Keratinocyte (primary cell): ENCODE results near the gene FLII. TPM values are rescaled to one million over a fixed set of nuclear protein-coding genes. Genes with fewer than 3 reads are reported as not detected.

Experiments used
- DNase-seq: peaks from one replicate; pipeline ENCODE4 v3.0.0-alpha.2; 2011; ENCODE audit warnings: low read depth, missing footprints, low spot score
- FAIRE-seq: peaks from 2 replicates; lab custom pipeline; 2011; peaks lifted over from hg19 to GRCh38; lab: Jason Lieb, UNC
- H2AFZ ChIP-seq: 2 replicates; pipeline ENCODE4 v1.6.0; 2012; ENCODE audit warnings: low read length, control low read depth, inconsistent platforms; ENCODE audit not compliant: control insufficient read depth
- H3K27ac ChIP-seq: 2 replicates; pipeline ENCODE4 v1.5.1; 2011; ENCODE audit warnings: low read length; ENCODE audit not compliant: control insufficient read depth, insufficient read depth
- H3K27me3 ChIP-seq: 3 replicates; pipeline ENCODE4 v1.6.0; 2011; ENCODE audit warnings: low read length; ENCODE audit not compliant: control insufficient read depth, insufficient read depth; ENCODE audit errors: extremely low read depth
- H3K36me3 ChIP-seq, 2 experiments: 2 replicates in 1 of 2; 3 replicates in 1 of 2; pipeline ENCODE4 v1.5.1; 2011; ENCODE audit warnings: low read length in 2 of 2, mild to moderate bottlenecking in 1 of 2; ENCODE audit not compliant: control insufficient read depth in 2 of 2, insufficient read depth in 2 of 2; ENCODE audit errors: extremely low read depth in 1 of 2
- H3K4me1 ChIP-seq: 3 replicates; pipeline ENCODE4 v1.5.1; 2011; ENCODE audit warnings: low read length; ENCODE audit not compliant: control insufficient read depth, insufficient read depth; ENCODE audit errors: extremely low read depth
- H3K4me2 ChIP-seq: 3 replicates; pipeline ENCODE4 v1.6.0; 2011; ENCODE audit warnings: low read depth, low read length; ENCODE audit not compliant: control insufficient read depth, insufficient read depth; ENCODE audit errors: extremely low read depth
- H3K4me3 ChIP-seq, 3 experiments: fragments of 200-600 bp in 1 of 3; sonication (generic) in 1 of 3; 2 replicates in 2 of 3; 3 replicates in 1 of 3; pipeline ENCODE4 v1.5.1; 2011 to 2016; ENCODE audit warnings: low read length in 3 of 3, mild to moderate bottlenecking in 3 of 3, control low read depth in 2 of 3, inconsistent platforms in 1 of 3, low read depth in 1 of 3, mixed read lengths in 1 of 3, mixed run types in 1 of 3, moderate library complexity in 1 of 3; ENCODE audit not compliant: control insufficient read depth in 2 of 3, insufficient read depth in 2 of 3; ENCODE audit errors: extremely low read depth in 1 of 3
- H3K79me2 ChIP-seq: 2 replicates; pipeline ENCODE4 v1.6.0; 2012; ENCODE audit warnings: low read length; ENCODE audit not compliant: control insufficient read depth, insufficient read depth
- H3K9ac ChIP-seq: 3 replicates; pipeline ENCODE4 v1.6.0; 2011; ENCODE audit warnings: low read length; ENCODE audit not compliant: control insufficient read depth, insufficient read depth; ENCODE audit errors: extremely low read depth
- H3K9me1 ChIP-seq: 3 replicates; pipeline ENCODE4 v1.6.0; 2011; ENCODE audit warnings: low read length; ENCODE audit not compliant: control insufficient read depth, insufficient read depth; ENCODE audit errors: extremely low read depth
- H3K9me3 ChIP-seq: 2 replicates; pipeline ENCODE4 v1.5.1; 2012; ENCODE audit warnings: low read depth, low read length; ENCODE audit not compliant: control insufficient read depth
- H4K20me1 ChIP-seq: 3 replicates; pipeline ENCODE4 v1.6.0; 2011; ENCODE audit warnings: low read length; ENCODE audit not compliant: control insufficient read depth, insufficient read depth; ENCODE audit errors: extremely low read depth
- EZH2 ChIP-seq: IDR thresholded peaks from one replicate; pipeline ENCODE4 v1.6.1; 2012; ENCODE audit warnings: inconsistent platforms, mild to moderate bottlenecking, low read length, moderate library complexity
- dilution Hi-C: fragments of 300-500 bp; cut with MboI; formaldehyde crosslinking; loops from one replicate; pipeline ENCODE4 v1.7.0; 2020; ENCODE audit warnings: low sequenced_read_pairs; ENCODE audit not compliant: extremely low pct_ligation_motif_present
- polyA plus RNA-seq, 5 experiments: library from polyadenylated mRNA; depleted of rRNA in 3 of 5; stranded (reverse) in 3 of 5; stranded (forward) in 1 of 5; unstranded in 1 of 5; fragments of >200 nt; gene quantifications; 1 replicate in 1 of 5; 2 replicates in 3 of 5; 3 replicates in 1 of 5; pipeline versions ENCODE4 v1.2.1 to v1.2.3, GENCODE V29; 2011 to 2012; ENCODE audit warnings: missing spikeins in 2 of 5, low read depth in 1 of 5, low replicate concordance in 1 of 5
- TF ChIP-seq, protein P1 (sequence below), 3 experiments: IDR thresholded peaks in 1 of 3; conservative IDR thresholded peaks in 1 of 3; optimal IDR thresholded peaks in 1 of 3; 2 replicates in 2 of 3; 3 replicates in 1 of 3; pipeline versions ENCODE3 to v1.5.1; 2011; ENCODE audit warnings: low read length in 3 of 3, mild to moderate bottlenecking in 3 of 3, moderate library complexity in 2 of 3, control low read depth in 1 of 3, inconsistent platforms in 1 of 3; ENCODE audit not compliant: insufficient read depth in 2 of 3; ENCODE audit errors: extremely low read depth in 1 of 3

The FLII gene
- polyA plus RNA-seq, 1 donor (not counting 4 experiments of a cell fraction or from before 2014, with no cell fraction given), result 376 TPM

DNA sequence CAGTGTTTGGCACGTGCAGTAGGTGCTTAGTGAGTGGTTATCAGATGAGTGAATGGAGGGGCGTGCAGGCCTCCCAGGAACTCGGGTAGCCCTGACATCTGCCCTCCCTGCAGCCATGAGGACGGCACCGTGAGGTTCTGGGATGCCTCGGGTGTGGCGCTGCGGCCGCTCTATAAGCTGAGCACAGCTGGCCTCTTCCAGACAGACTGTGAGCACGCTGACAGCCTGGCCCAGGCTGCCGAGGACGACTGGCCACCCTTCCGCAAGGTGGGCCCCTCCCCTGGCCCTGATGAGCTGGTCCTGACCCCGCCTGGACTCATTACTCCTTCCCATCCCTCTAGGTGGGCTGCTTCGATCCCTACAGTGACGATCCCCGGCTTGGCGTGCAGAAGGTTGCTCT lies 22.0 kb downstream of the FLII start:
- Histone ChIP-seq H3K36me3 (peaks cover 25 to 31% of the 10 kb centered on the region in 2 experiments), H3K9ac (no peak overlapping the region), H3K27me3 (no peaks in the 10 kb centered on the region), H3K9me1 (no peaks in the 10 kb centered on the region), H3K4me3 (no peak overlapping the region), H3K27ac (peak overlapping the region; percentile 78), H3K4me2 (no peak overlapping the region), H2AFZ (no peak overlapping the region), H3K79me2 (no peaks in the 10 kb centered on the region), H4K20me1 (no peaks in the 10 kb centered on the region), H3K4me1 (peaks cover 17% of the 10 kb centered on the region), H3K9me3 (no peaks in the 10 kb centered on the region)
- DNase-seq, result no peak
- dilution Hi-C loops, result no loop called here
- no peak for FAIRE-seq
- TF ChIP-seq, protein P1, sequence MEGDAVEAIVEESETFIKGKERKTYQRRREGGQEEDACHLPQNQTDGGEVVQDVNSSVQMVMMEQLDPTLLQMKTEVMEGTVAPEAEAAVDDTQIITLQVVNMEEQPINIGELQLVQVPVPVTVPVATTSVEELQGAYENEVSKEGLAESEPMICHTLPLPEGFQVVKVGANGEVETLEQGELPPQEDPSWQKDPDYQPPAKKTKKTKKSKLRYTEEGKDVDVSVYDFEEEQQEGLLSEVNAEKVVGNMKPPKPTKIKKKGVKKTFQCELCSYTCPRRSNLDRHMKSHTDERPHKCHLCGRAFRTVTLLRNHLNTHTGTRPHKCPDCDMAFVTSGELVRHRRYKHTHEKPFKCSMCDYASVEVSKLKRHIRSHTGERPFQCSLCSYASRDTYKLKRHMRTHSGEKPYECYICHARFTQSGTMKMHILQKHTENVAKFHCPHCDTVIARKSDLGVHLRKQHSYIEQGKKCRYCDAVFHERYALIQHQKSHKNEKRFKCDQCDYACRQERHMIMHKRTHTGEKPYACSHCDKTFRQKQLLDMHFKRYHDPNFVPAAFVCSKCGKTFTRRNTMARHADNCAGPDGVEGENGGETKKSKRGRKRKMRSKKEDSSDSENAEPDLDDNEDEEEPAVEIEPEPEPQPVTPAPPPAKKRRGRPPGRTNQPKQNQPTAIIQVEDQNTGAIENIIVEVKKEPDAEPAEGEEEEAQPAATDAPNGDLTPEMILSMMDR (optimal IDR thresholded peaks at IDR 0.05 in 1 of 3, IDR thresholded peaks at IDR 0.05 in 1 of 3, conservative IDR thresholded peaks at IDR 0.05 in 1 of 3; ENCODE audit: extremely low read depth in 1 of 3, insufficient read depth in 2 of 3, low read length in 3 of 3), result no peak

DNA sequence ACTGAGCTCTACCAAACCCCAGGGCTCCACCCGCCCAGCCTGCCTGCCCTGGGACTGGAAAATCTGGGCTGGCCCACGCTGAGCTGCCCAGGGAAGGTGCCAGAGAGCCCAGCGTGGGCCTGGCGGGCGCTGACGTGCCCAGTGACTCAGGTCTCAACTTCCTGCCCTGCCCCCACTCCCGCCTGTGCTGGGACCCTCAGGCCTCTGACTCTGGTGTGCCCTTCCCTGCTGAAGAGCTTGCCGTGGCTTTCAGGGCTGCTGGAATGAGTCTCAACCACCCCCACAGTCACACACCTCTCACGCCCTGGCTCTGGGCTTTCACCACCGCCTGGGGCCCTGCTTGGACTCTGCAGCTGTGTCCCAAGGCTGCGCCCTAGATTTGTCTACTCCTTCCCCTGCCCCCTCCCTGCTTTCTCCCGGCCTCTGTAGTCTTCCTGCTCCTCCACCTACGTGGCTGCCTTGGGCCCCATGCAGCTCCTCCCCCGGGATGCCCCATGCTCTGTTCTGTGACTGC lies 22.7 kb downstream of the FLII start:
- dilution Hi-C loops, result no loop called here
- TF ChIP-seq EZH2, result no peak
- TF ChIP-seq, protein P1 (optimal IDR thresholded peaks at IDR 0.05 in 1 of 3, IDR thresholded peaks at IDR 0.05 in 1 of 3, conservative IDR thresholded peaks at IDR 0.05 in 1 of 3; ENCODE audit: extremely low read depth in 1 of 3, insufficient read depth in 2 of 3, low read length in 3 of 3), result no peak
- no peaks in the 10 kb centered on the region for H3K27me3 ChIP-seq
- H3K79me2 ChIP-seq, result no peaks in the 10 kb centered on the region
- H4K20me1 ChIP-seq, result no peaks in the 10 kb centered on the region
- H3K4me3 ChIP-seq, result peak overlapping the region in 1 of 3 experiments; percentile 2
- peak; percentile 81 for FAIRE-seq
- H3K9me1 ChIP-seq, result no peaks in the 10 kb centered on the region
- no peak for DNase-seq
- no peaks in the 10 kb centered on the region for H3K9me3 ChIP-seq
- H2AFZ ChIP-seq, result peak overlapping the region; percentile 72
- H3K4me2 ChIP-seq, result peak overlapping the region; percentile 62
- H3K9ac ChIP-seq, result peak overlapping the region; percentile 66
- H3K4me1 ChIP-seq, result peaks cover 17% of the 10 kb centered on the region
- H3K27ac ChIP-seq, result peak overlapping the region; percentile 78
- peaks cover 22 to 31% of the 10 kb centered on the region in 2 experiments for H3K36me3 ChIP-seq
